SK-N-SH treated with all-trans-retinoic acid at 6 μM for 48 hours (cell line): ENCODE data around the gene CDC42EP3.

Experiments used
- ATAC-seq: fragments of 200-7000 bp; cut with Tn5 transposase; 3 replicates; pipeline ENCODE4 v1.9.1; 2020; ENCODE audit warnings: mild to moderate bottlenecking, moderate library complexity
- ARNTL ChIP-seq: fragments of 450-650 bp; formaldehyde crosslinking; IDR thresholded peaks from 2 replicates; pipeline ENCODE4 v1.5.0; 2020; ENCODE audit warnings: low read depth, mild to moderate bottlenecking, moderate library complexity, borderline replicate concordance
- BACH2 ChIP-seq: fragments of 250-450 bp; sonication (Bioruptor Pico); IDR thresholded peaks from 2 replicates; pipeline ENCODE4 v1.9.0; 2021; ENCODE audit warnings: mild to moderate bottlenecking, borderline replicate concordance
- ESRRG ChIP-seq: fragments of 250-450 bp; sonication (Bioruptor Pico); IDR thresholded peaks from 2 replicates; pipeline ENCODE4 v1.6.1; 2021; ENCODE audit warnings: mild to moderate bottlenecking
- ISL1 ChIP-seq: fragments of 250-450 bp; sonication (Bioruptor Pico); IDR thresholded peaks from 2 replicates; pipeline ENCODE4 v2.1.2; 2022; ENCODE audit warnings: mild to moderate bottlenecking, moderate library complexity
- RARB ChIP-seq: fragments of 250-450 bp; sonication (Bioruptor Pico); IDR thresholded peaks from 2 replicates; pipeline ENCODE4 v1.8.0; 2021; ENCODE audit warnings: mild to moderate bottlenecking, moderate library complexity
- SNAI2 ChIP-seq: fragments of 250-450 bp; sonication (Bioruptor Pico); IDR thresholded peaks from 2 replicates; pipeline ENCODE4 v1.5.0; 2020; ENCODE audit warnings: mild to moderate bottlenecking, moderate library complexity
- TCF4 ChIP-seq: fragments of 250-450 bp; sonication (Bioruptor Pico); IDR thresholded peaks from 2 replicates; pipeline ENCODE4 v1.8.0; 2021; ENCODE audit warnings: mild to moderate bottlenecking, moderate library complexity, borderline replicate concordance
- ZC3H10 ChIP-seq: fragments of 250-450 bp; sonication (Bioruptor Pico); IDR thresholded peaks from 2 replicates; pipeline ENCODE4 v1.5.1; 2021; ENCODE audit warnings: mild to moderate bottlenecking, moderate library complexity
- ZFP3 ChIP-seq: fragments of 250-450 bp; sonication (Bioruptor Pico); IDR thresholded peaks from 2 replicates; pipeline ENCODE4 v1.5.0; 2020; ENCODE audit warnings: mild to moderate bottlenecking, moderate library complexity
- ZFP30 ChIP-seq: fragments of 450-650 bp; formaldehyde crosslinking; IDR thresholded peaks from 2 replicates; pipeline ENCODE4 v1.5.0; 2022; ENCODE audit warnings: mild to moderate bottlenecking, moderate library complexity
- ZNF565 ChIP-seq: fragments of 450-650 bp; formaldehyde crosslinking; conservative IDR thresholded peaks from 2 replicates; pipeline ENCODE4 v1.5.0; 2020; ENCODE audit warnings: low read depth, mild to moderate bottlenecking, moderate library complexity
- ZNF70 ChIP-seq: fragments of 450-650 bp; formaldehyde crosslinking; IDR thresholded peaks from 2 replicates; pipeline ENCODE4 v1.5.0; 2020; ENCODE audit warnings: mild to moderate bottlenecking, moderate library complexity
- ZNF8 ChIP-seq: fragments of 450-650 bp; formaldehyde crosslinking; IDR thresholded peaks from 2 replicates; pipeline ENCODE4 v1.5.0; 2020; ENCODE audit warnings: mild to moderate bottlenecking, moderate library complexity
- TF ChIP-seq, protein P1 (sequence below): fragments of 250-450 bp; sonication (Bioruptor Pico); IDR thresholded peaks from 2 replicates; pipeline ENCODE4 v1.5.1; 2021; ENCODE audit warnings: mild to moderate bottlenecking, moderate library complexity
- TF ChIP-seq, protein P2 (sequence below): fragments of 250-450 bp; sonication (Bioruptor Pico); IDR thresholded peaks from 2 replicates; pipeline ENCODE4 v1.5.0; 2020; ENCODE audit warnings: mild to moderate bottlenecking, moderate library complexity
- TF ChIP-seq, protein P3 (sequence below): fragments of 250-450 bp; sonication (Bioruptor Pico); IDR thresholded peaks from 2 replicates; pipeline ENCODE4 v1.8.0; 2020; ENCODE audit warnings: mild to moderate bottlenecking, moderate library complexity, borderline replicate concordance
- TF ChIP-seq, protein P4 (sequence below): fragments of 250-450 bp; sonication (Bioruptor Pico); IDR thresholded peaks from 2 replicates; pipeline ENCODE4 v1.8.0; 2021; ENCODE audit warnings: low read depth, mild to moderate bottlenecking, moderate library complexity, borderline replicate concordance
- TF ChIP-seq, protein P5 (sequence below): fragments of 250-450 bp; sonication (Bioruptor Pico); IDR thresholded peaks from 2 replicates; pipeline ENCODE4 v1.5.1; 2020; ENCODE audit warnings: low read depth, mild to moderate bottlenecking, moderate library complexity

CDC42EP3 gene, protein sequence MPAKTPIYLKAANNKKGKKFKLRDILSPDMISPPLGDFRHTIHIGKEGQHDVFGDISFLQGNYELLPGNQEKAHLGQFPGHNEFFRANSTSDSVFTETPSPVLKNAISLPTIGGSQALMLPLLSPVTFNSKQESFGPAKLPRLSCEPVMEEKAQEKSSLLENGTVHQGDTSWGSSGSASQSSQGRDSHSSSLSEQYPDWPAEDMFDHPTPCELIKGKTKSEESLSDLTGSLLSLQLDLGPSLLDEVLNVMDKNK

DNA sequence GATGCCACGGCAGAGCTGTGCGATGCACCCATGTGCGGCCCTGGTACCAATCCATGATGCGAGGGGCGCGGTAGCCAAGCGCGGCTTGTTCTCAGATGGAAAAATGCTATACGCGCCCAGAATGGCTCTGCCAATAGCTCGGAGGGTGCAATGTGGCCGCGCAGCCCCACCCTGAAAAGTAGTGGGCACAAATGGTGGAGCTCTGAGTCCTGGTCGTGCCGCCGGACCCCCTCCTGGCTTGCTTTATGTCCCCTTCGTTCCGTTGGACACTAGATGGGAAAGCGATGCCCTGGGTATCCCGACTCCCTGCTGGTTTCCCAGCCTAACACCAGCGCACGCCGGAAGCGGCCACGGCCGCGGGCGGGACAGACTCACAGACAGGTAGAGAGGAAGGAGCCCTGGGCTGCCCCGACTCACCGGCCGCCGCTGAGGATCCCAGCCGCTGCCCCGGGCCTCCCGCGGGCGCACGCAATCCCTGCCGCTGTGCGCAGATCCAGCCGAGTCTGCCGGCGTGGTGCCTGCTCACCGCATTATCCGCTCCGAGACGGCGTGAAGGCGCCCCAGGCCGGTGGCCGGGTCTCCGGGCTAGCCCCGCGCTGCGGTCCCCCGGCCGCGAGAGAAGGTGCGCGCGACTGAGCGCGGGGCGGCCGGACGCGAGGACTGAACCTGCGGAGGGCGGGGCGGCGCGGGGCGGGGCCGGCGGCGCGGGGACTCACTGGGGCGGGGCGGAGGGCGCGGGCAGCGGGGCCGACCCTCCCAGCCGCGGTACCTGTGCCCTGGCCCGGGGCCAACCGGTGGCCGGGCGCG lies at the start of gene CDC42EP3:
CDC42EP3 (minus strand) TSS at position 634 of the 807 bp plus-strand sequence. CDS start 25,055 bp downstream, outside the sequence.
- peak; percentile 59 for ATAC-seq
- TF ChIP-seq ZFP3 (CRISPR knock-in tag) (no peak), ESRRG (CRISPR knock-in tag) (no peak), SNAI2 (no peak), ZFP30 (no peak), ISL1 (no peak), ZNF8 (no peak), BACH2 (CRISPR knock-in tag) (no peak), ZC3H10 (no peak), ARNTL (no peak), ZNF70 (no peak)
- TF ChIP-seq, protein P1, sequence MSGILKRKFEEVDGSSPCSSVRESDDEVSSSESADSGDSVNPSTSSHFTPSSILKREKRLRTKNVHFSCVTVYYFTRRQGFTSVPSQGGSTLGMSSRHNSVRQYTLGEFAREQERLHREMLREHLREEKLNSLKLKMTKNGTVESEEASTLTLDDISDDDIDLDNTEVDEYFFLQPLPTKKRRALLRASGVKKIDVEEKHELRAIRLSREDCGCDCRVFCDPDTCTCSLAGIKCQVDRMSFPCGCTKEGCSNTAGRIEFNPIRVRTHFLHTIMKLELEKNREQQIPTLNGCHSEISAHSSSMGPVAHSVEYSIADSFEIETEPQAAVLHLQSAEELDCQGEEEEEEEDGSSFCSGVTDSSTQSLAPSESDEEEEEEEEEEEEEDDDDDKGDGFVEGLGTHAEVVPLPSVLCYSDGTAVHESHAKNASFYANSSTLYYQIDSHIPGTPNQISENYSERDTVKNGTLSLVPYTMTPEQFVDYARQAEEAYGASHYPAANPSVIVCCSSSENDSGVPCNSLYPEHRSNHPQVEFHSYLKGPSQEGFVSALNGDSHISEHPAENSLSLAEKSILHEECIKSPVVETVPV: no peak
- TF ChIP-seq, protein P2, sequence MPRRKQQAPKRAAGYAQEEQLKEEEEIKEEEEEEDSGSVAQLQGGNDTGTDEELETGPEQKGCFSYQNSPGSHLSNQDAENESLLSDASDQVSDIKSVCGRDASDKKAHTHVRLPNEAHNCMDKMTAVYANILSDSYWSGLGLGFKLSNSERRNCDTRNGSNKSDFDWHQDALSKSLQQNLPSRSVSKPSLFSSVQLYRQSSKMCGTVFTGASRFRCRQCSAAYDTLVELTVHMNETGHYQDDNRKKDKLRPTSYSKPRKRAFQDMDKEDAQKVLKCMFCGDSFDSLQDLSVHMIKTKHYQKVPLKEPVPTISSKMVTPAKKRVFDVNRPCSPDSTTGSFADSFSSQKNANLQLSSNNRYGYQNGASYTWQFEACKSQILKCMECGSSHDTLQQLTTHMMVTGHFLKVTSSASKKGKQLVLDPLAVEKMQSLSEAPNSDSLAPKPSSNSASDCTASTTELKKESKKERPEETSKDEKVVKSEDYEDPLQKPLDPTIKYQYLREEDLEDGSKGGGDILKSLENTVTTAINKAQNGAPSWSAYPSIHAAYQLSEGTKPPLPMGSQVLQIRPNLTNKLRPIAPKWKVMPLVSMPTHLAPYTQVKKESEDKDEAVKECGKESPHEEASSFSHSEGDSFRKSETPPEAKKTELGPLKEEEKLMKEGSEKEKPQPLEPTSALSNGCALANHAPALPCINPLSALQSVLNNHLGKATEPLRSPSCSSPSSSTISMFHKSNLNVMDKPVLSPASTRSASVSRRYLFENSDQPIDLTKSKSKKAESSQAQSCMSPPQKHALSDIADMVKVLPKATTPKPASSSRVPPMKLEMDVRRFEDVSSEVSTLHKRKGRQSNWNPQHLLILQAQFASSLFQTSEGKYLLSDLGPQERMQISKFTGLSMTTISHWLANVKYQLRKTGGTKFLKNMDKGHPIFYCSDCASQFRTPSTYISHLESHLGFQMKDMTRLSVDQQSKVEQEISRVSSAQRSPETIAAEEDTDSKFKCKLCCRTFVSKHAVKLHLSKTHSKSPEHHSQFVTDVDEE (CRISPR knock-in tag): no peak
- TF ChIP-seq, protein P3, sequence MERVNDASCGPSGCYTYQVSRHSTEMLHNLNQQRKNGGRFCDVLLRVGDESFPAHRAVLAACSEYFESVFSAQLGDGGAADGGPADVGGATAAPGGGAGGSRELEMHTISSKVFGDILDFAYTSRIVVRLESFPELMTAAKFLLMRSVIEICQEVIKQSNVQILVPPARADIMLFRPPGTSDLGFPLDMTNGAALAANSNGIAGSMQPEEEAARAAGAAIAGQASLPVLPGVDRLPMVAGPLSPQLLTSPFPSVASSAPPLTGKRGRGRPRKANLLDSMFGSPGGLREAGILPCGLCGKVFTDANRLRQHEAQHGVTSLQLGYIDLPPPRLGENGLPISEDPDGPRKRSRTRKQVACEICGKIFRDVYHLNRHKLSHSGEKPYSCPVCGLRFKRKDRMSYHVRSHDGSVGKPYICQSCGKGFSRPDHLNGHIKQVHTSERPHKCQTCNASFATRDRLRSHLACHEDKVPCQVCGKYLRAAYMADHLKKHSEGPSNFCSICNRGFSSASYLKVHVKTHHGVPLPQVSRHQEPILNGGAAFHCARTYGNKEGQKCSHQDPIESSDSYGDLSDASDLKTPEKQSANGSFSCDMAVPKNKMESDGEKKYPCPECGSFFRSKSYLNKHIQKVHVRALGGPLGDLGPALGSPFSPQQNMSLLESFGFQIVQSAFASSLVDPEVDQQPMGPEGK: no peak
- TF ChIP-seq, protein P4, sequence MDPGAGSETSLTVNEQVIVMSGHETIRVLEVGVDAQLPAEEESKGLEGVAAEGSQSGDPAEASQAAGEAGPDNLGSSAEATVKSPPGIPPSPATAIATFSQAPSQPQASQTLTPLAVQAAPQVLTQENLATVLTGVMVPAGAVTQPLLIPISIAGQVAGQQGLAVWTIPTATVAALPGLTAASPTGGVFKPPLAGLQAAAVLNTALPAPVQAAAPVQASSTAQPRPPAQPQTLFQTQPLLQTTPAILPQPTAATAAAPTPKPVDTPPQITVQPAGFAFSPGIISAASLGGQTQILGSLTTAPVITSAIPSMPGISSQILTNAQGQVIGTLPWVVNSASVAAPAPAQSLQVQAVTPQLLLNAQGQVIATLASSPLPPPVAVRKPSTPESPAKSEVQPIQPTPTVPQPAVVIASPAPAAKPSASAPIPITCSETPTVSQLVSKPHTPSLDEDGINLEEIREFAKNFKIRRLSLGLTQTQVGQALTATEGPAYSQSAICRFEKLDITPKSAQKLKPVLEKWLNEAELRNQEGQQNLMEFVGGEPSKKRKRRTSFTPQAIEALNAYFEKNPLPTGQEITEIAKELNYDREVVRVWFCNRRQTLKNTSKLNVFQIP: no peak

DNA sequence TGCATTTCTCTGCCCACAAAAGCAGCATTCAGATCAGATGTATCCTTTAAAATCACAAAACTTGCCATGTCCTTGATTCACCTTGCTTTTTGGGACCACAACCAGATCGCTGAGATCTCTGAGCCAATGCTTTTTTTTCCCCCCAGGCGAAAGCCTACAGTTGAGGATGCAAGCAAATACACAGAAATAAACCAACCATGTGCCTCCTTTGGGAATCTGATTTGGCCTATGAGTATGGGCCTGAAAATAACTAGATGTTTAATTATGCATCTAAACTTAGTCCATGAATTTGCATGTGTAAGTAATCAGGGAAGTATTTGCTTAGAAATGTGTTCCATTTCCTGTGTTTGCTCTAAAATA lies 49.7 kb upstream of the CDC42EP3 start:
- ATAC-seq: no peak
- TF ChIP-seq BACH2 (CRISPR knock-in tag) (no peak), ZNF565 (CRISPR knock-in tag) (no peak), SNAI2 (no peak), ZFP3 (CRISPR knock-in tag) (no peak), RARB (no peak), ISL1 (no peak), ZNF8 (no peak), TCF4 (CRISPR knock-in tag) (no peak), ZNF70 (no peak), ARNTL (no peak), ESRRG (CRISPR knock-in tag) (no peak), ZC3H10 (no peak)
- TF ChIP-seq, protein P2 (CRISPR knock-in tag): no peak
- TF ChIP-seq, protein P3: no peak
- TF ChIP-seq, protein P1: no peak
- TF ChIP-seq, protein P5, sequence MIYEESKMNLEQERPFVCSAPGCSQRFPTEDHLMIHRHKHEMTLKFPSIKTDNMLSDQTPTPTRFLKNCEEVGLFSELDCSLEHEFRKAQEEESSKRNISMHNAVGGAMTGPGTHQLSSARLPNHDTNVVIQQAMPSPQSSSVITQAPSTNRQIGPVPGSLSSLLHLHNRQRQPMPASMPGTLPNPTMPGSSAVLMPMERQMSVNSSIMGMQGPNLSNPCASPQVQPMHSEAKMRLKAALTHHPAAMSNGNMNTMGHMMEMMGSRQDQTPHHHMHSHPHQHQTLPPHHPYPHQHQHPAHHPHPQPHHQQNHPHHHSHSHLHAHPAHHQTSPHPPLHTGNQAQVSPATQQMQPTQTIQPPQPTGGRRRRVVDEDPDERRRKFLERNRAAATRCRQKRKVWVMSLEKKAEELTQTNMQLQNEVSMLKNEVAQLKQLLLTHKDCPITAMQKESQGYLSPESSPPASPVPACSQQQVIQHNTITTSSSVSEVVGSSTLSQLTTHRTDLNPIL (CRISPR knock-in tag): no peak
